Upper lobe of left lung (tissue), 6 donors: ENCODE data around the gene ABCD3. TPM values are rescaled to one million over a fixed set of nuclear protein-coding genes. Genes with fewer than 3 reads are reported as not detected.
A peak's percentile ranks its signal among the peaks of the same experiment; 100 is the strongest.

Experiments
- ATAC-seq, 2 donors: fragments of 200-7000 bp; cut with Tn5 transposase; one replicate each; pipeline ENCODE4 v1.9.1; 2022; ENCODE audit warnings: mild to moderate bottlenecking in 2 of 2, moderate library complexity in 2 of 2; ENCODE audit not compliant: low FRiP score in 2 of 2
- DNase-seq, 2 donors: peaks; one replicate each; pipeline ENCODE4 v3.0.0-alpha.2; 2019 to 2020
- H3K27ac ChIP-seq, 4 donors: fragments of 200-600 bp; sonication (generic); one replicate each; pipeline ENCODE4 v1.5.1; 2016 to 2019
- H3K27me3 ChIP-seq, 4 donors: fragments of 200-600 bp; sonication (generic); one replicate each; pipeline ENCODE4 v1.5.1; 2017 to 2019
- H3K36me3 ChIP-seq, 4 donors: fragments of 200-600 bp; sonication (generic); one replicate each; pipeline ENCODE4 v1.5.1; 2016 to 2019
- H3K4me1 ChIP-seq, 4 donors: fragments of 200-600 bp; sonication (generic); one replicate each; pipeline ENCODE4 v1.5.1; 2018 to 2019
- H3K4me3 ChIP-seq, 4 donors: fragments of 200-600 bp; sonication (generic); one replicate each; pipeline ENCODE4 v1.5.1; 2017 to 2019; ENCODE audit warnings: mild to moderate bottlenecking in 2 of 4, moderate library complexity in 1 of 4
- H3K9me3 ChIP-seq, 4 donors: fragments of 200-600 bp; sonication (generic); one replicate each; pipeline ENCODE4 v1.5.1; 2018 to 2019
- CTCF ChIP-seq, 6 experiments: fragments of 450-650 bp in 4 of 6; fragments of 200-600 bp in 2 of 6; sonication (generic) in 2 of 6; IDR thresholded peaks; one replicate each; pipeline ENCODE4 v1.5.1; 2016 to 2019; ENCODE audit warnings: antibody characterized with exemption in 6 of 6
- EP300 ChIP-seq, 4 donors: sonication (generic); formaldehyde crosslinking; IDR thresholded peaks; one replicate each; pipeline ENCODE4 v1.5.1; 2017; ENCODE audit warnings: antibody characterized with exemption in 4 of 4, control low read depth in 2 of 4
- POLR2A ChIP-seq, 4 donors: fragments of 450-650 bp; IDR thresholded peaks; one replicate each; pipeline ENCODE4 v1.5.1; 2016 to 2017; ENCODE audit warnings: antibody characterized with exemption in 4 of 4, mild to moderate bottlenecking in 2 of 4
- POLR2AphosphoS5 ChIP-seq, 2 donors: sonication (generic); formaldehyde crosslinking; IDR thresholded peaks; one replicate each; pipeline ENCODE4 v1.5.1; 2017; ENCODE audit warnings: antibody characterized with exemption in 2 of 2
- WGBS, 2 donors: methylation state at CpG; one replicate each; pipeline ENCODE4 v1.1.5; 2017 to 2018; 5-methylcytosine and 5-hydroxymethylcytosine counted together
- total RNA-seq, 6 donors: library from RNA; depleted of rRNA in 4 of 6; stranded (reverse); fragments of >200 nt in 4 of 6; gene quantifications; one replicate each; pipeline versions ENCODE4 v1.1.0 to v1.2.1, GENCODE V29; 2016 to 2021
- donor health status: DM: no; HTN: no; CAD: no; lungs with moderate emphysema.
- donor health status: DM: no; HTN: yes; CAD: no; lungs with severe emphysema.

ABCD3 gene
- total RNA-seq, 6 donors from 2014 or later = 14.2 to 54.8 (median 38.1) TPM

- Histone ChIP-seq H3K4me3 (no peak overlapping the region), H3K27me3 (no peaks in the 10 kb centered on the region), H3K27ac (no peak overlapping the region), H3K4me1 (peaks cover 4 to 12% (median 8%) of the 10 kb centered on the region in 4 donors), H3K9me3 (no peaks in the 10 kb centered on the region), H3K36me3 (no peaks in the 10 kb centered on the region)
- no peak for DNase-seq
- ATAC-seq = no peak
- TF ChIP-seq EP300 (IDR thresholded peaks at IDR 0.05) (no peak), CTCF (IDR thresholded peaks at IDR 0.05) (no peak), POLR2AphosphoS5 (IDR thresholded peaks at IDR 0.05) (no peak)
- WGBS, 2 donors = 44 to 58% methylated on average over 2 of the region's 2 CpGs
Measured at GRCh38 chr1:94413311-94413710, 4.9 kb upstream of the ABCD3 start.

DNA sequence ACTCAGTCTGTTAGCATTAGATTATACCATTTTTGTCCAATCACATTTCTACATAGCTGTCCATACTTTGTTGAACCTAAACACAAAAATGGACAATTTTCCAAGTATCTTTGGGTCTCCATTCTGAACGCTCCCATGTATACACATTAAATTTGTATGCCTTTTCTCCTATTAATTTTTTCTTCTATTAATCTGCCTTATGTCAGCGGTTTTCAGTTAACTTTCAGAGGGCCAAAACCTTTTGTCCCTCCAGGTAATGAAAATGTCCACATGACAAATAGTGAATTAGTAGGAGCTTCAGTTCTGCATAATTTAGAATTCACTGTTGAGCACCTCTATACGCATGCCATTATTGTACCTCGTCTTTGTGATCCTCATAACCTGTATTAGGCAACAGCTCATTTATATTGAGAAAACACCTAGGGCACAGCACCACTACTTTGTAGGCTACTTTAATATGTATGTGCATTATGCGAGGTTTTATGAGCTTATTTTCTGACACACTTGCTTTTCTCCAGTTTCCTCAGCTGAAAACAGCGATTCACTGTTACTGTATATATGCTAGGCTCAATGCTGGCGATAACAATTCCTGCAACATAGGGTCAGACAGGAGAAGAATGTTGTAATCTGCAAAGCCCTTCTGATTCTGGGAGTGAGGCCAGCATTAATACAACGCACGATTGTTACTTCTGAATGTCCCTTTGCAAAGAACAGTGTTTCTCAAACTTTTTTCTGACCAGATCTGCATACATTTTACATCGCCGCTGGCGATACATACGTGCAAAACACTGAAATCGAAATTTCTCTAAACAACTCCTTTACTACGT lies 1.1 kb upstream of the ABCD3 start:
- H3K4me1 ChIP-seq = peaks cover 25 to 36% (median 27%) of the 10 kb centered on the region in 4 donors
- TF ChIP-seq EP300 (IDR thresholded peaks at IDR 0.05) (peak in 1 of 4 donors; percentile 12), POLR2AphosphoS5 (IDR thresholded peaks at IDR 0.05) (no peak)
- H3K27ac ChIP-seq = peak overlapping the region; percentile 90 to 94 (median 93)
- 34 to 37% methylated on average over 15 of the region's 15 CpGs for WGBS, 2 donors
- no peaks in the 10 kb centered on the region for H3K9me3 ChIP-seq
- peak overlapping the region; percentile 36 to 92 (median 75) for H3K4me3 ChIP-seq
- peak; percentile 52 to 71 for ATAC-seq
- H3K36me3 ChIP-seq = no peaks in the 10 kb centered on the region
- no peaks in the 10 kb centered on the region for H3K27me3 ChIP-seq
- DNase-seq = peak in 1 of 2 donors; percentile 64

- Histone ChIP-seq H3K36me3 (no peaks in the 10 kb centered on the region), H3K27ac (peak overlapping the region; percentile 90 to 94 (median 93)), H3K9me3 (no peaks in the 10 kb centered on the region), H3K4me3 (peak overlapping the region; percentile 36 to 92 (median 75)), H3K4me1 (peaks cover 25 to 41% (median 30%) of the 10 kb centered on the region in 4 donors), H3K27me3 (no peaks in the 10 kb centered on the region)
- WGBS, 2 donors = 6 to 8% methylated on average over 9 of the region's 9 CpGs
- DNase-seq = no peak
- no peak for ATAC-seq
- TF ChIP-seq POLR2A (IDR thresholded peaks at IDR 0.05) (no peak), EP300 (IDR thresholded peaks at IDR 0.05) (no peak), POLR2AphosphoS5 (IDR thresholded peaks at IDR 0.05) (no peak), CTCF (IDR thresholded peaks at IDR 0.05) (no peak)
Measured at GRCh38 chr1:94417728-94417977, 536 bp upstream of the ABCD3 start.

GRCh38 chr1:94418664-94419655 lies 771 bp downstream of the ABCD3 start:
- Histone ChIP-seq H3K27ac (peak overlapping the region; percentile 90 to 94 (median 93)), H3K9me3 (no peaks in the 10 kb centered on the region), H3K36me3 (no peaks in the 10 kb centered on the region), H3K4me3 (peak overlapping the region; percentile 67 to 92 (median 84)), H3K27me3 (no peaks in the 10 kb centered on the region), H3K4me1 (peaks cover 27 to 50% (median 31%) of the 10 kb centered on the region in 4 donors)
- peak; percentile 37 to 42 for ATAC-seq
- TF ChIP-seq POLR2AphosphoS5 (IDR thresholded peaks at IDR 0.05) = no peak
- no peak for TF ChIP-seq EP300 (IDR thresholded peaks at IDR 0.05)
- TF ChIP-seq POLR2A (IDR thresholded peaks at IDR 0.05) = no peak
- TF ChIP-seq CTCF (IDR thresholded peaks at IDR 0.05) = no peak
- WGBS, 2 donors = 5 to 6% methylated on average over 37 to 38 of the region's 52 CpGs
- DNase-seq = peak in 1 of 2 donors; percentile 70
